CD4-positive, alpha-beta T cell (primary cell): Measurements from ENCODE around the gene DSG1. TPM values are rescaled to one million over a fixed set of nuclear protein-coding genes. Genes with fewer than 3 reads are reported as not detected.

Experiments used
- ATAC-seq: fragments of 200-7000 bp; cut with Tn5 transposase; one replicate; pipeline ENCODE4 v1.10.0; 2022; ENCODE audit warnings: mild to moderate bottlenecking; ENCODE audit not compliant: poor library complexity
- CTCF ChIA-PET: fragments of 350-600 bp; sonication (Branson Sonifier 250); formaldehyde crosslinking; loops from one replicate; lab custom pipeline; 2021; ENCODE audit warnings: antibody characterized with exemption, inconsistent platforms; lab: Charles Lee
- POLR2A ChIA-PET: fragments of 350-600 bp; sonication (Branson Sonifier 250); formaldehyde crosslinking; loops from one replicate; lab custom pipeline; 2021; ENCODE audit warnings: antibody characterized with exemption, inconsistent platforms; lab: Charles Lee
- DNase-seq, 14 experiments: peaks; one replicate each; pipeline ENCODE4 v3.0.0-alpha.2; 2013 to 2020; ENCODE audit warnings: mixed read lengths in 2 of 14
- H3K27ac ChIP-seq, 2 donors: one replicate each; pipeline versions ENCODE4 v1.5.1 to v1.7.0; 2013; ENCODE audit warnings: low read length in 2 of 2, low read depth in 1 of 2, mild to moderate bottlenecking in 1 of 2
- H3K27me3 ChIP-seq, 2 experiments: 1 replicate in 1 of 2; 2 replicates in 1 of 2; pipeline versions ENCODE4 v1.6.1 to v1.7.0; 2013; ENCODE audit warnings: low read length in 2 of 2, control low read depth in 1 of 2, mild to moderate bottlenecking in 1 of 2, moderate library complexity in 1 of 2; ENCODE audit not compliant: insufficient read depth in 2 of 2, control insufficient read depth in 1 of 2
- H3K36me3 ChIP-seq: one replicate; pipeline ENCODE4 v1.6.1; 2013; ENCODE audit warnings: low read length, control low read depth; ENCODE audit not compliant: insufficient read depth
- H3K4me1 ChIP-seq: one replicate; pipeline ENCODE4 v1.6.1; 2013; ENCODE audit warnings: low read length, control low read depth; ENCODE audit not compliant: insufficient read depth
- H3K4me3 ChIP-seq: one replicate; pipeline ENCODE4 v1.5.1; 2013; ENCODE audit warnings: mild to moderate bottlenecking, low read length, moderate library complexity
- H3K9me3 ChIP-seq, 2 experiments: 1 replicate in 1 of 2; 2 replicates in 1 of 2; pipeline versions ENCODE4 v1.6.1 to v1.7.0; 2013; ENCODE audit warnings: low read length in 2 of 2, mild to moderate bottlenecking in 2 of 2, control low read depth in 1 of 2, moderate library complexity in 1 of 2; ENCODE audit not compliant: control insufficient read depth in 1 of 2, insufficient read depth in 1 of 2
- H3K27ac Mint-ChIP-seq: one replicate; pipeline ENCODE4 v1.8.0; 2020; ENCODE audit warnings: mixed read lengths
- H3K27me3 Mint-ChIP-seq: one replicate; pipeline ENCODE4 v1.8.0; 2021; ENCODE audit warnings: mixed read lengths
- H3K36me3 Mint-ChIP-seq: one replicate; pipeline ENCODE4 v1.8.0; 2021; ENCODE audit warnings: low read depth, mixed read lengths
- H3K4me1 Mint-ChIP-seq: one replicate; pipeline ENCODE4 v1.8.0; 2021; ENCODE audit warnings: low read depth, mixed read lengths
- H3K4me3 Mint-ChIP-seq: one replicate; pipeline ENCODE4 v1.8.0; 2020; ENCODE audit warnings: mild to moderate bottlenecking, mixed read lengths
- H3K9me3 Mint-ChIP-seq: one replicate; pipeline ENCODE4 v1.8.0; 2020; ENCODE audit warnings: mixed read lengths
- intact Hi-C, 2 experiments: fragments of 100-400 bp; cut with DNase I in 1 of 2; cut with micrococcal nuclease in 1 of 2; formaldehyde crosslinking; loops; one replicate each; pipeline versions ENCODE4 v1.15.1 to v1.9.0; 2023 to 2025; cut with DNase I, micrococcal nuclease
- total RNA-seq, 174 experiments: library from RNA in 2 of 174; stranded (reverse) in 2 of 174; gene quantifications; one replicate each; pipeline ENCODE4 v1.2.3 and lab custom pipeline; 2021 to 2026
- TF ChIP-seq, protein P1 (sequence below): fragments of 200-600 bp; IDR thresholded peaks from one replicate; pipeline ENCODE4 v1.8.0; 2022; ENCODE audit warnings: antibody characterized with exemption, mild to moderate bottlenecking

DSG1 gene
- total RNA-seq, 2 experiments from 2014 or later: not detected

DNA sequence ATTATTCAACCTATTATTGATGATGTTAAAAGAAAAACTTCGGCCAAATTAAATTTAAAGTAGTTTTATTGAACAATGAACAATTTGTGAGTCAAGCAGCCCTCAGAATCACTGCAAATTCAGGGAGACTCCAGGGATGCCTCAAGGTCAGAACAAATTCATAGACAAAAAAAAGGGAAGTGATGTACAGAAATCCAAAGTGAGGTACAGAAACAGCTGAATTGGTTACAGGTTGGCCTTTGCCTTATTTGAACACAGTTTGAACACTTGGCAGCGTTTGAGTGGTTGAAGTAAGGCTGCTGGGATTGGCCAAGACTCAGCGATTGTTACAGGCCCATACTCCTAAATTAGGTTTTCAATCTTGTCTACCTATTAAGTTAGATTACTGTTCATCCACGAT is 47.4 kb upstream of the DSG1 start:
- no peaks in the 10 kb centered on the region for H3K27me3 ChIP-seq
- POLR2A ChIA-PET: no interaction called here
- H3K36me3 ChIP-seq: no peaks in the 10 kb centered on the region
- no peak overlapping the region for H3K4me3 ChIP-seq
- ATAC-seq (no peak), DNase-seq (no peak)
- H3K9me3 ChIP-seq: no peaks in the 10 kb centered on the region
- no peaks in the 10 kb centered on the region for H3K27me3 Mint-ChIP-seq
- no peaks in the 10 kb centered on the region for H3K9me3 Mint-ChIP-seq
- no peak overlapping the region for H3K27ac Mint-ChIP-seq
- H3K27ac ChIP-seq: no peak overlapping the region
- H3K4me3 Mint-ChIP-seq: no peak overlapping the region
- intact Hi-C loops: loop anchor here in 1 of 2 experiments (10.0 kb wide), 1 partner anchor 64 kb away; no protein-coding TSS in a partner anchor
- H3K36me3 Mint-ChIP-seq: no peaks in the 10 kb centered on the region
- CTCF ChIA-PET: no interaction called here
- H3K4me1 ChIP-seq: no peaks in the 10 kb centered on the region
- TF ChIP-seq, protein P1, sequence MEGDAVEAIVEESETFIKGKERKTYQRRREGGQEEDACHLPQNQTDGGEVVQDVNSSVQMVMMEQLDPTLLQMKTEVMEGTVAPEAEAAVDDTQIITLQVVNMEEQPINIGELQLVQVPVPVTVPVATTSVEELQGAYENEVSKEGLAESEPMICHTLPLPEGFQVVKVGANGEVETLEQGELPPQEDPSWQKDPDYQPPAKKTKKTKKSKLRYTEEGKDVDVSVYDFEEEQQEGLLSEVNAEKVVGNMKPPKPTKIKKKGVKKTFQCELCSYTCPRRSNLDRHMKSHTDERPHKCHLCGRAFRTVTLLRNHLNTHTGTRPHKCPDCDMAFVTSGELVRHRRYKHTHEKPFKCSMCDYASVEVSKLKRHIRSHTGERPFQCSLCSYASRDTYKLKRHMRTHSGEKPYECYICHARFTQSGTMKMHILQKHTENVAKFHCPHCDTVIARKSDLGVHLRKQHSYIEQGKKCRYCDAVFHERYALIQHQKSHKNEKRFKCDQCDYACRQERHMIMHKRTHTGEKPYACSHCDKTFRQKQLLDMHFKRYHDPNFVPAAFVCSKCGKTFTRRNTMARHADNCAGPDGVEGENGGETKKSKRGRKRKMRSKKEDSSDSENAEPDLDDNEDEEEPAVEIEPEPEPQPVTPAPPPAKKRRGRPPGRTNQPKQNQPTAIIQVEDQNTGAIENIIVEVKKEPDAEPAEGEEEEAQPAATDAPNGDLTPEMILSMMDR: no peak
- no peaks in the 10 kb centered on the region for H3K4me1 Mint-ChIP-seq

- no peaks in the 10 kb centered on the region for H3K36me3 Mint-ChIP-seq
- H3K4me1 ChIP-seq: no peaks in the 10 kb centered on the region
- H3K27ac ChIP-seq: no peak overlapping the region
- H3K27ac Mint-ChIP-seq: no peak overlapping the region
- CTCF ChIA-PET: no interaction called here
- no peak for ATAC-seq
- no peaks in the 10 kb centered on the region for H3K9me3 ChIP-seq
- no peaks in the 10 kb centered on the region for H3K27me3 ChIP-seq
- intact Hi-C loops: loop anchor here in 1 of 2 experiments (10.0 kb wide), 1 partner anchor 61 kb away; no protein-coding TSS in a partner anchor
- no peaks in the 10 kb centered on the region for H3K36me3 ChIP-seq
- no peaks in the 10 kb centered on the region for H3K4me1 Mint-ChIP-seq
- POLR2A ChIA-PET: no interaction called here
- no peak overlapping the region for H3K4me3 ChIP-seq
- no peaks in the 10 kb centered on the region for H3K9me3 Mint-ChIP-seq
- TF ChIP-seq, protein P1: no peak
- no peaks in the 10 kb centered on the region for H3K27me3 Mint-ChIP-seq
- no peak overlapping the region for H3K4me3 Mint-ChIP-seq
- DNase-seq: no peak
Observed at GRCh38 chr18:31273812-31274527, 44.0 kb upstream of the DSG1 start.

DNA sequence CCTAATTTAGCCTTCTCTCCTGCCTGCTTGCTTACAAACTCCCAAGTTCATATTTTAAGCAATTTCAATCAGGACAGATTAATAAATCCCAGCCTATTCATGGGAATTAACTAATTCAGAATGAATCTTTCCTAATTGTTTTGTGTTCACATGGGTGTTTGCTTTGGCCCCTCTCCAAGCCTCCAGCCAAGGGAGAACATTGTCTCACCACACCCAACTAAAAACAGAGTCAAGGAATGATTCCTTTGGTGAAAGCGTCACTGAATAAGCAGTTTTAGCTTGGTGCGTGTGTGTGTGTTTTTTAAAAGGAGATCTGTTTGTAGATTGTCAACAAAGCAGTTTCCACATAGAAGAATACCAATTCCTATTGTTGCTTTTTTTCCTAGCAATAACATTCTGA is 43.0 kb upstream of the DSG1 start:
- no peaks in the 10 kb centered on the region for H3K27me3 ChIP-seq
- no peak overlapping the region for H3K4me3 ChIP-seq
- no peak overlapping the region for H3K27ac ChIP-seq
- POLR2A ChIA-PET: no interaction called here
- H3K4me3 Mint-ChIP-seq: no peak overlapping the region
- DNase-seq (no peak), ATAC-seq (no peak)
- no peak overlapping the region for H3K27ac Mint-ChIP-seq
- no peaks in the 10 kb centered on the region for H3K4me1 Mint-ChIP-seq
- no peaks in the 10 kb centered on the region for H3K36me3 ChIP-seq
- H3K9me3 Mint-ChIP-seq: no peaks in the 10 kb centered on the region
- H3K9me3 ChIP-seq: no peaks in the 10 kb centered on the region
- no peaks in the 10 kb centered on the region for H3K4me1 ChIP-seq
- TF ChIP-seq, protein P1: no peak
- CTCF ChIA-PET: no interaction called here
- no peaks in the 10 kb centered on the region for H3K27me3 Mint-ChIP-seq
- intact Hi-C loops: loop anchor here in 1 of 2 experiments (10.0 kb wide), 1 partner anchor 60 kb away; no protein-coding TSS in a partner anchor
- no peaks in the 10 kb centered on the region for H3K36me3 Mint-ChIP-seq
